GM12875 (cell line): ENCODE data around the gene AURKAIP1.

ENCODE experiments used
- H3K4me3 ChIP-seq: one replicate; pipeline ENCODE4 v1.5.1; 2011; ENCODE audit warnings: low read depth, low read length, control low read depth
- TF ChIP-seq, protein P1 (sequence below): IDR thresholded peaks from 2 replicates; pipeline ENCODE4 v1.5.1; 2011; ENCODE audit warnings: low read depth, mild to moderate bottlenecking, control low read depth, inconsistent platforms, low read length, moderate library complexity, borderline replicate concordance; ENCODE audit not compliant: insufficient read depth

The AURKAIP1 gene

GRCh38 chr1:1397839-1398523, 23.0 kb upstream of the AURKAIP1 start:
- H3K4me3 ChIP-seq: peak overlapping the region; percentile 99
- TF ChIP-seq, protein P1, sequence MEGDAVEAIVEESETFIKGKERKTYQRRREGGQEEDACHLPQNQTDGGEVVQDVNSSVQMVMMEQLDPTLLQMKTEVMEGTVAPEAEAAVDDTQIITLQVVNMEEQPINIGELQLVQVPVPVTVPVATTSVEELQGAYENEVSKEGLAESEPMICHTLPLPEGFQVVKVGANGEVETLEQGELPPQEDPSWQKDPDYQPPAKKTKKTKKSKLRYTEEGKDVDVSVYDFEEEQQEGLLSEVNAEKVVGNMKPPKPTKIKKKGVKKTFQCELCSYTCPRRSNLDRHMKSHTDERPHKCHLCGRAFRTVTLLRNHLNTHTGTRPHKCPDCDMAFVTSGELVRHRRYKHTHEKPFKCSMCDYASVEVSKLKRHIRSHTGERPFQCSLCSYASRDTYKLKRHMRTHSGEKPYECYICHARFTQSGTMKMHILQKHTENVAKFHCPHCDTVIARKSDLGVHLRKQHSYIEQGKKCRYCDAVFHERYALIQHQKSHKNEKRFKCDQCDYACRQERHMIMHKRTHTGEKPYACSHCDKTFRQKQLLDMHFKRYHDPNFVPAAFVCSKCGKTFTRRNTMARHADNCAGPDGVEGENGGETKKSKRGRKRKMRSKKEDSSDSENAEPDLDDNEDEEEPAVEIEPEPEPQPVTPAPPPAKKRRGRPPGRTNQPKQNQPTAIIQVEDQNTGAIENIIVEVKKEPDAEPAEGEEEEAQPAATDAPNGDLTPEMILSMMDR: no peak

GRCh38 chr1:1395166-1395565, 20.2 kb upstream of the AURKAIP1 start:
- no peak overlapping the region for H3K4me3 ChIP-seq
- TF ChIP-seq, protein P1: no peak

DNA sequence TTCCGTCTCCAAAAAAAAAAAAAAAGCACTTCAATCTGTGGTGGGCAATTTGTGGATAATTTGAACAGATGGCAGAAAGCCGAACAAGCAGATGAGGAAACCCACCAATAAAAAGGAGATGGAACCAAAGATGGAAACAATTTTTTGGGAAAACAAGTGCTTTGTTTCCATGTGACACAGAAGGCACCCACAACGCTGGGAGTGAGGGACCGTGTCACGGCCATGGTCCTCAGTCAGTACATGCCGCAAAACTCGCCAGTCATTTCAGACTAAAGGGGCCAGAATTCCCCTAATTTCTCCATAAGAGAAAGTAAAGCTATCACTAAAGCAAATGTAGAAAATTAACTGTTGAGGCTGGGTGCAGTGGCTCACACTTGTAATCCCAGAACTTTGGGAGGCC, 19.1 kb upstream of the AURKAIP1 start:
- TF ChIP-seq, protein P1: no peak
- no peak overlapping the region for H3K4me3 ChIP-seq

DNA sequence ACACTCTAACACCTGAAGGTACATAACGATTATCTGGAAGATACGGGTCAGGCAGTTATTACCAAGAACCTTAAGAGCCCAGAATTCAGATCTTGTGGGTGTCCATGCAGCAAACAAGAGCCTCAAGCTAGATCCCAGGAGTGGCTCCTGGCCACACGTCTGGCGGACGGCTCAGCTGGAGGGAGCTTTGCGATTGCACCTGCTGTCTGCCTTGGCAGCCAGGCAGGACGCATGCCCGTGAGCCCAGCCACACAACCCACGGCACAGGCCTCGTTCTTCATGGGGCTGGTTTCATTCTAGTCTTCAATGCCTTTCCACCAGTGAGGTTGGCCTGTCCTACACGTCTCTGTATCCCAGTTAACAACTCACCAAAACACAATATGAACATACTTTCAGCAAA, 18.4 kb upstream of the AURKAIP1 start:
- TF ChIP-seq, protein P1: no peak
- H3K4me3 ChIP-seq: no peak overlapping the region

- TF ChIP-seq, protein P1: no peak
- no peak overlapping the region for H3K4me3 ChIP-seq
These were observed 18.0 kb upstream of the AURKAIP1 start for GRCh38 chr1:1393014-1393413.

DNA sequence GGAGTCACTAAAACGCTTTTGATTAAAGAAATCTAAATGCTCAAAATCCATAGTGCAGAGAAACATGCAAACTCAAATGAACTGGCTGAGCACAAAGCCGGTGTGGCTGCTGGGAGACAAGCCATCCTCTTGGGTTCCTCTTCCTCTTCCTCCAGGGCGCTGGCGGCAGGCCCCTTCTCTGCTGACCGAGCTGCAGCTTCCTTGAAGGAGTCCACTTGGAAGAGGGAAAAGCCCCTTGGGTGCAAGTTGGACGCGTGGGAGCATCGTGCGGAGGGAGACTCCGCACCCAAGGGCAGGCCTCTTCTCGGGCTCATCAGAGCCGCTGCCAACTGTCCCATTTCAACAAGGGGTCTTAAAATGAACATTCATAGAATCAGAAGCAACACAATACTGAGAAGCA, 16.2 kb upstream of the AURKAIP1 start:
- TF ChIP-seq, protein P1: no peak
- no peak overlapping the region for H3K4me3 ChIP-seq

DNA sequence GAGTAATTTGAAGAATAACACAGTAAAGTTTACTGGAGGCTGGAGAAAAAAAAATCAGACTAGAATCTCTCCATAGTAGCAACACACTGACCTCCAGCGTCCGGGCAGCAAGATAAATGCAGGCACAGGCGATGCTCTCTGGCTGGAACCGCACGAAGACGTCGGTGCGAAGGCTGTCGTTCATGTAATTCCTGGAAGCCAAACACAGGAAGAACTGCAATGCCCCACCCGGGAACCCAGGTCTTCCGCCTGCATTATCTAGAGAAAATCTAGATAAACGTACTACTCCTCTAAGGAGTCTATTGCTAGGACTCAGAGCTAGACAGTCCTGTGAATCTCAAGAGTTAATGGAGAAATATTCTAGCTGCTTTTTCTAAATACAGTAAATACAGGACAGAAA, 15.7 kb upstream of the AURKAIP1 start:
- TF ChIP-seq, protein P1: no peak
- H3K4me3 ChIP-seq: no peak overlapping the region
